K562 (cell line): ENCODE results near the gene PKD1. TPM values are rescaled to one million over a fixed set of nuclear protein-coding genes. Genes with fewer than 3 reads are reported as not detected.
A peak's percentile ranks its signal among the peaks of the same experiment; 100 is the strongest.

Source experiments
- ATF7 ChIP-seq: fragments of 450-650 bp; IDR thresholded peaks from 2 replicates; pipeline ENCODE4 v1.7.1; 2014; ENCODE audit warnings: mild to moderate bottlenecking, moderate library complexity
- EP300 ChIP-seq: IDR thresholded peaks from 2 replicates; pipeline ENCODE4 v1.6.1; 2012; ENCODE audit warnings: low read length, improper control_type of control experiment
- ETS1 ChIP-seq: conservative IDR thresholded peaks from 2 replicates; pipeline ENCODE4 v1.6.1; 2011; ENCODE audit warnings: low read depth, mild to moderate bottlenecking, low read length; ENCODE audit not compliant: control insufficient read depth
- HCFC1 ChIP-seq: IDR thresholded peaks from 2 replicates; pipeline ENCODE4 v1.6.1; 2012; ENCODE audit warnings: low read depth, low read length, improper control_type of control experiment
- HINFP ChIP-seq: fragments of 450-650 bp; conservative IDR thresholded peaks from 2 replicates; pipeline ENCODE4 v1.6.1; 2016; ENCODE audit warnings: missing genetic modification characterization, low read depth, mild to moderate bottlenecking, control low read depth, missing compliant biosample characterization
- HMGN3 ChIP-seq: IDR thresholded peaks from 2 replicates; pipeline ENCODE4 v1.6.1; 2011; ENCODE audit warnings: borderline replicate concordance, low read depth, mild to moderate bottlenecking, mixed read lengths, low read length; ENCODE audit not compliant: insufficient read length; ENCODE audit errors: extremely low read depth
- HMGXB4 ChIP-seq: sonication (generic); formaldehyde crosslinking; IDR thresholded peaks from 2 replicates; pipeline ENCODE4 v1.8.1; 2023; ENCODE audit warnings: mild to moderate bottlenecking, missing genetic modification reagents
- NCOA1 ChIP-seq: fragments of 450-650 bp; IDR thresholded peaks from 2 replicates; pipeline ENCODE4 v1.6.1; 2016; ENCODE audit warnings: low read depth
- NR3C1 ChIP-seq: sonication (generic); formaldehyde crosslinking; IDR thresholded peaks from 2 replicates; pipeline ENCODE4 v1.8.1; 2022; ENCODE audit warnings: missing genetic modification reagents
- RBBP5 ChIP-seq: fragments of 200-600 bp; sonication (generic); IDR thresholded peaks from 2 replicates; pipeline ENCODE4 v1.6.1; 2012; ENCODE audit warnings: borderline replicate concordance, mild to moderate bottlenecking, low read length, control low read depth, inconsistent platforms; ENCODE audit not compliant: insufficient read depth, poor library complexity, severe bottlenecking
- SIN3B ChIP-seq: fragments of 450-650 bp; IDR thresholded peaks from 2 replicates; pipeline ENCODE4 v1.6.1; 2017; ENCODE audit warnings: low read depth, mild to moderate bottlenecking, moderate library complexity
- SLC30A9 ChIP-seq: fragments of 250-450 bp; sonication (Bioruptor Pico); IDR thresholded peaks from 2 replicates; pipeline ENCODE4 v1.8.0; 2022; ENCODE audit warnings: mild to moderate bottlenecking, moderate library complexity
- STAG1 ChIP-seq: sonication (generic); formaldehyde crosslinking; IDR thresholded peaks from 2 replicates; pipeline ENCODE4 v1.5.0; 2020; ENCODE audit warnings: missing genetic modification reagents, borderline replicate concordance
- TFAP4 ChIP-seq: sonication (generic); formaldehyde crosslinking; IDR thresholded peaks from 2 replicates; pipeline ENCODE4 v1.8.0; 2022; ENCODE audit warnings: missing genetic modification reagents, mild to moderate bottlenecking, moderate library complexity, borderline replicate concordance
- THRB ChIP-seq: fragments of 450-650 bp; formaldehyde crosslinking; conservative IDR thresholded peaks from 2 replicates; pipeline ENCODE4 v1.4.0; 2022; ENCODE audit warnings: mild to moderate bottlenecking, missing genetic modification characterization
- VEZF1 ChIP-seq: fragments of 200-800 bp; sonication (Bioruptor generic); IDR thresholded peaks from 2 replicates; pipeline ENCODE4 v1.6.1; 2017; ENCODE audit warnings: missing genetic modification characterization, missing compliant biosample characterization
- ZFPM2 ChIP-seq: fragments of 250-450 bp; sonication (Bioruptor Pico); IDR thresholded peaks from 2 replicates; pipeline ENCODE4 v1.5.1; 2022; ENCODE audit warnings: mild to moderate bottlenecking
- ZNF311 ChIP-seq: fragments of 250-450 bp; sonication (Bioruptor Pico); IDR thresholded peaks from 2 replicates; pipeline ENCODE4 v1.4.0; 2020; ENCODE audit warnings: mild to moderate bottlenecking, moderate library complexity
- ZNF589 ChIP-seq: fragments of 200-800 bp; sonication (Bioruptor generic); IDR thresholded peaks from 2 replicates; pipeline ENCODE4 v1.6.1; 2016; ENCODE audit warnings: low read depth, missing genetic modification characterization, missing compliant biosample characterization
- polyA plus RNA-seq, 8 experiments: library from polyadenylated mRNA; depleted of rRNA in 4 of 8; stranded (reverse) in 5 of 8; unstranded in 3 of 8; fragments of >200 nt; fragmentation: Nextera tagmentation in 2 of 8; fragmentation: Illumina TruSeq in 1 of 8; extraction: Ambion mirVana in 2 of 8; extraction: Trizol in 1 of 8; gene quantifications; 2 replicates each; pipeline versions ENCODE4 v1.2.1 to v1.2.3, GENCODE V29; 2011 to 2014; ENCODE audit warnings: inconsistent platforms in 1 of 8, missing spikeins in 1 of 8
- total RNA-seq, 7 experiments: library from RNA; depleted of rRNA in 6 of 7; stranded (reverse); fragments of >200 nt in 6 of 7; fragmentation: Illumina TruSeq in 2 of 7; extraction: Trizol in 2 of 7; gene quantifications; 2 replicates each; pipeline versions ENCODE4 v1.2.1 to v1.2.3, GENCODE V29; 2011 to 2021; ENCODE audit warnings: low replicate concordance in 1 of 7

Gene PKD1
- total and polyA plus RNA-seq, 9 of the 15 experiments (the other 6 are each of a cell fraction or from before 2014, with no cell fraction given), result 0.23 to 93.5 (median 12.6) TPM

- TF ChIP-seq HMGXB4 (CRISPR knock-in tag) (peak; percentile 71; the same call in 1 of the 2 replicates), STAG1 (CRISPR knock-in tag) (no peak), ZFPM2 (CRISPR knock-in tag) (no peak), SLC30A9 (CRISPR knock-in tag) (no peak), TFAP4 (CRISPR knock-in tag) (no peak; the same call in 1 of the 2 replicates), HMGN3 (peak; percentile 63), HCFC1 (no peak), NR3C1 (CRISPR knock-in tag) (no peak), ETS1 (no peak), ZNF311 (CRISPR knock-in tag) (no peak), NCOA1 (no peak), VEZF1 (CRISPR knock-in tag) (peak; percentile 49), EP300 (no peak), RBBP5 (no peak), SIN3B (no peak), ATF7 (no peak), HINFP (no peak), ZNF589 (no peak), THRB (no peak)
Observed at GRCh38 chr16:2178321-2179106, 42.8 kb upstream of the PKD1 start (continued).
